Keratinocyte (primary cell): ENCODE results near the gene ACSM2A.
"Not testable (repeated sequence)": the region's sequence is repeated elsewhere in the genome, so short reads cannot be mapped to it uniquely, and the experiment has no call there.

Experiments used
- CTCF ChIP-seq, 3 experiments: IDR thresholded peaks in 1 of 3; conservative IDR thresholded peaks in 1 of 3; optimal IDR thresholded peaks in 1 of 3; 2 replicates in 2 of 3; 3 replicates in 1 of 3; pipeline versions ENCODE3 to v1.5.1; 2011; ENCODE audit warnings: low read length in 3 of 3, mild to moderate bottlenecking in 3 of 3, moderate library complexity in 2 of 3, control low read depth in 1 of 3, inconsistent platforms in 1 of 3; ENCODE audit not compliant: insufficient read depth in 2 of 3; ENCODE audit errors: extremely low read depth in 1 of 3
- EZH2 ChIP-seq: IDR thresholded peaks from one replicate; pipeline ENCODE4 v1.6.1; 2012; ENCODE audit warnings: inconsistent platforms, mild to moderate bottlenecking, low read length, moderate library complexity

- not testable (repeated sequence) for TF ChIP-seq EZH2; CTCF (optimal IDR thresholded peaks at IDR 0.05 in 1 of 3, IDR thresholded peaks at IDR 0.05 in 1 of 3, conservative IDR thresholded peaks at IDR 0.05 in 1 of 3; ENCODE audit: extremely low read depth in 1 of 3, insufficient read depth in 2 of 3, low read length in 3 of 3)
These were observed 11.5 kb upstream of the ACSM2A start for GRCh38 chr16:20439820-20440231.
